Measurements from ENCODE around the gene C9orf85. TPM values are rescaled to one million over a fixed set of nuclear protein-coding genes. Genes with fewer than 3 reads are reported as not detected.

C9orf85 gene
- total and polyA plus RNA-seq, 9 of the 15 experiments (the other 6 are each of a cell fraction or from before 2014, with no cell fraction given) = 6.7 to 17.6 (median 13.0) TPM

- Histone ChIP-seq H3K27ac (ENCODE audit: extremely low read depth, low read depth, low read length) (no peak overlapping the region), H3K36me3 (ENCODE audit: control insufficient read depth, insufficient read depth, low read length) (no peaks in the 10 kb centered on the region), H3K4me3 (no peak overlapping the region), H2AFZ (ENCODE audit: low read depth, low read length) (no peak overlapping the region), H3K9me3 (replicated peaks; ENCODE audit: control insufficient read depth, insufficient read depth, low read depth, low read length) (no peaks in the 10 kb centered on the region), H3K27me3 (ENCODE audit: control insufficient read depth in 2 of 2, insufficient read depth in 2 of 2, low read length in 2 of 2) (no peaks in the 10 kb centered on the region), H3K4me1 (replicated peaks in 1 of 2; ENCODE audit: control insufficient read depth in 2 of 2, insufficient read depth in 2 of 2, low read length in 2 of 2) (no peaks in the 10 kb centered on the region; a peak in 1 of 5 replicates), H3K4me2 (ENCODE audit: insufficient read depth, low read length) (no peak overlapping the region), H4K20me1 (replicated peaks; ENCODE audit: control insufficient read depth, insufficient read depth, low read length) (no peaks in the 10 kb centered on the region), H3K79me2 (ENCODE audit: control insufficient read depth, insufficient read depth, low read length) (peaks cover 69% of the 10 kb centered on the region), H3K9me1 (ENCODE audit: control insufficient read depth, insufficient read depth, low read length) (no peaks in the 10 kb centered on the region), H3K9ac (ENCODE audit: insufficient read depth in 1 of 2, low read depth in 2 of 2, low read length in 2 of 2) (no peak overlapping the region)
- ChIA-PET CTCF (ENCODE audit: low intra/inter-chr PET ratio) (no interaction called here), POLR2A (no interaction called here)
- in situ Hi-C loops (cut with MboI) (no loop called here), intact Hi-C loops (cut with micrococcal nuclease) (no loop called here)
- BruUV-seq (replicated peaks) = no TSS peak
- DNase-seq (ENCODE audit: extremely low read depth in 1 of 4, low spot score in 3 of 4) = no peak
- WGBS (ENCODE audit: insufficient coverage, low coverage, missing lambda C conversion rate) = 96% methylated on average over 3 of the region's 3 CpGs
- TF ChIP-seq C11orf30 (IDR thresholded peaks at IDR 0.05; ENCODE audit: low read depth) = peak; percentile 83
- peak; percentile 92 for TF ChIP-seq ZNF316 (IDR thresholded peaks at IDR 0.05)
- peak; percentile 65 for TF ChIP-seq MAFG (tag; conservative IDR thresholded peaks at IDR 0.05)
- no peak for TF ChIP-seq ZSCAN29 (IDR thresholded peaks at IDR 0.05)
- TF ChIP-seq MAFF (IDR thresholded peaks at IDR 0.05; ENCODE audit: low read length) = peak; percentile 60; the same call in 1 of the 2 replicates
- TF ChIP-seq GMEB1 (CRISPR knock-in tag; IDR thresholded peaks at IDR 0.05) = no peak
- peak; percentile 63; the same call in 1 of the 2 replicates for TF ChIP-seq MAFK (IDR thresholded peaks at IDR 0.05; ENCODE audit: low read length)
- no peak for ATAC-seq
- no peak for FAIRE-seq
Observed at GRCh38 chr9:71890042-71890679, 21.3 kb upstream of the C9orf85 start.
